OCI-LY1 (cell line): ENCODE measurements around the gene DPY19L3.

Experiments
- EZH2 ChIP-seq: fragments of 200-600 bp; sonication (generic), shearing (Covaris generic); IDR thresholded peaks from 2 replicates; pipeline ENCODE4 v1.8.0; 2017; ENCODE audit warnings: borderline replicate concordance, mixed run types, mild to moderate bottlenecking, antibody characterized with exemption, low read length, moderate library complexity, mixed read lengths
- TF ChIP-seq, protein P1 (sequence below): fragments of 200-600 bp; sonication (generic), shearing (Covaris generic); IDR thresholded peaks from 2 replicates; pipeline ENCODE4 v1.5.1; 2017; ENCODE audit warnings: mild to moderate bottlenecking, antibody characterized with exemption, low read length, moderate library complexity, mixed read lengths

DNA sequence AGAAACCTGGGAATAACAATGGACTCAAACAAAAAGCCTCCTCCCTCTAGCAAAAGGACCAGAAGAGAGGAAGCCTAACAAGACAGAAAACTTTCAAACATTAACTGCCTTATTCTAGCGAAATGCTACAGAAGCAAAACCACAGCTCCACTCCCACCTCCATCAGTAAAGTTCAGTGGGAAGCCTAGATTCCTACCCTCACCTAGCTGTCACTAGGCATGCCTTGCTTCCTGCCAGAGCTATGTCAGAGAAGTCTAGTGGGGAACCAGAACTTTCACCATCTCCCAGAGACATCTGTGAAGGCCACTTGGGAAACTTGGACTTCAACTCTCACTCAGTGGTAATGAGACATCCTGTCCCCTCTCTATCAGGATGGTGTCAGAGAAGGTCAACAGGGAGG is 37.1 kb downstream of the DPY19L3 start:
- TF ChIP-seq, protein P1, sequence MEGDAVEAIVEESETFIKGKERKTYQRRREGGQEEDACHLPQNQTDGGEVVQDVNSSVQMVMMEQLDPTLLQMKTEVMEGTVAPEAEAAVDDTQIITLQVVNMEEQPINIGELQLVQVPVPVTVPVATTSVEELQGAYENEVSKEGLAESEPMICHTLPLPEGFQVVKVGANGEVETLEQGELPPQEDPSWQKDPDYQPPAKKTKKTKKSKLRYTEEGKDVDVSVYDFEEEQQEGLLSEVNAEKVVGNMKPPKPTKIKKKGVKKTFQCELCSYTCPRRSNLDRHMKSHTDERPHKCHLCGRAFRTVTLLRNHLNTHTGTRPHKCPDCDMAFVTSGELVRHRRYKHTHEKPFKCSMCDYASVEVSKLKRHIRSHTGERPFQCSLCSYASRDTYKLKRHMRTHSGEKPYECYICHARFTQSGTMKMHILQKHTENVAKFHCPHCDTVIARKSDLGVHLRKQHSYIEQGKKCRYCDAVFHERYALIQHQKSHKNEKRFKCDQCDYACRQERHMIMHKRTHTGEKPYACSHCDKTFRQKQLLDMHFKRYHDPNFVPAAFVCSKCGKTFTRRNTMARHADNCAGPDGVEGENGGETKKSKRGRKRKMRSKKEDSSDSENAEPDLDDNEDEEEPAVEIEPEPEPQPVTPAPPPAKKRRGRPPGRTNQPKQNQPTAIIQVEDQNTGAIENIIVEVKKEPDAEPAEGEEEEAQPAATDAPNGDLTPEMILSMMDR = no peak
- TF ChIP-seq EZH2 = no peak
